Activated naive CD4-positive, alpha-beta T cell (primary cell): ENCODE results near the gene FARS2.
"Not testable (repeated sequence)": the region's sequence is repeated elsewhere in the genome, so short reads cannot be mapped to it uniquely, and the experiment has no call there.

Experiments
- DNase-seq, 4 experiments: peaks; one replicate each; lab custom pipeline; 2025; lab: John Stamatoyannopoulos, UW

Gene FARS2

DNA sequence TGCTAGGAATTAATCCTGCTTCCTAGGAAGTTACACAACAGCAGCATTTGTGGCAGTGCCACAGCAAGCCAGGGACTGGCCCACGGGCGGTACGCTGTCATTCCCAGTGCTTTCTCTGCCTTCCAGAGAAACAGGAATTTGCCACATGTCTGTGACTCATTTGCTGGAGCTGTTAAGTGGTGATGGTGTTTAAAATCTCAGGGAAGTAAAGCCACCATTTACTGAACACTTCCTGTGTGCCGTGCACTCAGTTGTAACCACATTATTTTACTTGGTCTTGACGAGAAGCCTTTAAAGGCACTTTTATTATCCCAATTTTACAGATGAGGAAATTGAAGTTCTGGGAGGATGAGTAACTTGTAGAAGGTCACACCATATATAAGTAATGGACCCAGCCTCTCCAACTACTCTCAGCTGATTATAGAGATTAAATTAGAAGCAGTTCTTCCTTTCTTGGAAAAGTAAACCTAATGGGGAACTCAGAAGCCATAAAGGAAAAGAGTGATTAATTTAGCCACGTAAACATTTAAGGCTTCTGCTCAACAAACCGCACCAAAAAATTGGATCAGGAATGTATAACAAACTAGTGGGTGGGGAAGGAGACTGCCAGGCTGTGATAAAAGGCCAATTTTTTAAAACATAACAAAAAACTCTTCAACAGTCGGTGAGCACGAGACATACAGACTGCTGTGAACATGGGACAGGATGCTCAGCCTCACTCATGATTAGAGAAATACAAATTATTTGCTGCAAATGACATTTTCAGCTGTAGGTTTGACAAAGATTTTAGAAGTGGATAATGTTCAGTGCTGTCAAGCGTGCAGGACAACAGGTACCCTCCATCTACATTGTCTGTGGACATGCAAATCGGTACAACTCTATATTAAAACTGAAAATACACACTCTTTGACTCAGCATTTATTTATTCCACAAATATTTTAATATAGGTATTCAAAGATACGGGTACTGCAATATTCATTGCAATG is 434.2 kb downstream of the FARS2 start:
- DNase-seq: no peak

DNA sequence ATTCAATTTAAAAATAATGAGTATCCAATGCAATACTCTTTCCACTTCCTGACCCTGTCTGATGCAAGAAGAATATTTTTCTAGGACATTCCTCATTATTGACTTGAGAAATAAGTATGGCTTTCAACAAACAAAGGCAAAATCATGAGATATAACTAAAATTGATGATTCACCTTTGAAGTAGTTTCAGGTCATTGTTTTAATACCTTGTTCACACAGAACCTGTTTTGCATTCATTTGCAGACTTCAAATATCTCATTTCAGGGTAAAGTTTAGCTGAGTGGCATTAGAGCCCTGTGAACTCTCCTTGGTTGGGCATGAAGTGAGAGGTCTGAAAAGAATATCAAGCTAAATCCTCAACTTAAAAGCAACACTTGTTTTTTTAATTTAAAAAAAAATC is 436.2 kb downstream of the FARS2 start:
- DNase-seq: no peak

DNA sequence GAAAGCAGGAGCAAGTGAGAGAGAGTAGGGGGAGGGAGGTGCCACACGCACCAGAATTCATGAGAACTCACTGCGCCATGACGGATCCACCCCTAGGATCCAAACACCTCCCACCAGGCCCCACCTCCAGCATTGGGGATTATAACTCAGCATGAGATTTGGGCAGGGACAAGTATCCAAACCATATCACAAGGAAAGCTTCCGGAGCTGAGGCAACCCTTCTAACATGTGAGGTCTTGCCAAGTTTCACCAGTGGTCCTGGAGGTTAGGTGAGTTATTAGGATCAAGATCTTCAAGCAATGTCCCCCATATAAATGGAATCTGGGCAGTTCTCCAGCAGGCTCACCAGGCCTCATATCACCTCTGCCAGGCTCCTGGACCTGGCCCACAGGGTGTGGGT is 437.0 kb downstream of the FARS2 start:
- no peak for DNase-seq

DNA sequence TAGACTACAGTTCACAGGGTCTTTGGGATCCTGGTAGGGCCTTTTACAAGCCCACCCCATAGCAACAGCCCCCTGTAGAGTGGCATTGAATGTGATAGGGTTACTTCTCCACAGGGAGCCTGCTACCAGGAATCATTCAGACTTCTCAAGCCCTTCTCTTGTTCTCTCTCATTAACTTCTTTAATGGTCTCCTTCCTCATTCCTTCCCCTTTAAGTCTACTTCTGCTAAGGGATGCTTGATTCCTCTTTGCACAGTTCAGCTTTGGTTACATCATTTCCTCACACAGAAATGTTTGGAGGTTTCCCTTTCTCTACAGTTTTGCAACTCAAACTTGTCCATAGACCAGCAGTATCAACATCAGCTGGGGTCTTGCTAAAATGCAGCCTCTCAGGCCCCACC is 437.8 kb downstream of the FARS2 start:
- not testable (repeated sequence) for DNase-seq

DNA sequence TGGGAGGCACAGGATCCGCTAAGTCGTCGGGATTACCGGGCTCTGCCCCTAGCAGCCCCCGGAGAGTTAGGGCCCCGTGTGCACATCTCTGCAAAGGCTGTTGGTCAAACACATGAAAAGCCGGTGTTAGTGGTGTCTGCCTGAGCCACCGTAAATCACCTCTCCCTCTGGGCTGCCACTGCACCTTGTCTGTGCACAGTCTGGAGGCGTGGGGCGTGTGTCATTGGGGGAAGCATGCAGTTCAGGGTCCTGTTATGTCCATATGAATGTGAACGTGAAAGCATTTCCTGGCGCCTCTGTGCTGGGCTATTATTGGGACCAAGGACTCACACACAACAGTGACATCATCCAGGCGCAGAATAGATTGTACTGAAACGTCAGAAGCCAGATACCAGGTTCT is 439.9 kb downstream of the FARS2 start:
- DNase-seq: no peak

DNA sequence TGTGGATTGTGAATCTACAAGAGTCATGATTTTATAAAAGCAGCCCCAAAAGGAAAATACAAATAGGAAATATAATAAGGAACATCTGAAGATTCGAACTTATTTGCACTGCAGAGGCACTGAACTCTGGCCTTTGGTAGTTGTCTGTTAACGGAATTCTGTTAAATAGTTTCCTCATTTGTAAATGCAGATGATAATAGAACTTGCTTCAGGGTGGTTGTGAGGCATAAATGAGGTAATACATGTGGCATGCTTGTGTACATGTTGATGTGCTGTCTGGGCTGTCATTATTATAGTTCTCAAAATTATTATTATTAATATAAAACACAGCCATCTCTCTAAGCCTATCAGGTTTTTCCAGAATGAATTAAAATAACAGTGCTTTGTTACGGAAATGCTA is 443.4 kb downstream of the FARS2 start:
- no peak for DNase-seq

DNA sequence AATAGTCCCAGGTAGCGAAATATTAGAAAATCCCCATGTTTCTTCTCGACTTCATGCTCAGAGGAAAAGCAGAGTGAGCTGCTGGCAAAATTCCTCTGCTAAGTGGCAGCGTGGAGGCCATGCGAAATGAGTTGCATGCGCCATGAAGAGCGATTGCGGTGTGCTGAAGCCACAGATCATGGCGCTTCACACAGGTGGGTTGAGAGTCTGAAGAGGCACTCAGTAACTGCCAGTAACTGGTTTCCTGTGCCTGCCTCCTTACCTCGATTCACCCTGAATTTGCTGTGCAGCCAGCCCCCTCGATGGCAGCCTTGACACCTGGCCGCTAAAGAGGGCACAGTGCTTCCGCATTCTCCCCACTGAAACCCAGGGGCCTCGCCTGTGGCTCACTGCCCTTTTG is 443.9 kb downstream of the FARS2 start:
- DNase-seq: no peak

DNA sequence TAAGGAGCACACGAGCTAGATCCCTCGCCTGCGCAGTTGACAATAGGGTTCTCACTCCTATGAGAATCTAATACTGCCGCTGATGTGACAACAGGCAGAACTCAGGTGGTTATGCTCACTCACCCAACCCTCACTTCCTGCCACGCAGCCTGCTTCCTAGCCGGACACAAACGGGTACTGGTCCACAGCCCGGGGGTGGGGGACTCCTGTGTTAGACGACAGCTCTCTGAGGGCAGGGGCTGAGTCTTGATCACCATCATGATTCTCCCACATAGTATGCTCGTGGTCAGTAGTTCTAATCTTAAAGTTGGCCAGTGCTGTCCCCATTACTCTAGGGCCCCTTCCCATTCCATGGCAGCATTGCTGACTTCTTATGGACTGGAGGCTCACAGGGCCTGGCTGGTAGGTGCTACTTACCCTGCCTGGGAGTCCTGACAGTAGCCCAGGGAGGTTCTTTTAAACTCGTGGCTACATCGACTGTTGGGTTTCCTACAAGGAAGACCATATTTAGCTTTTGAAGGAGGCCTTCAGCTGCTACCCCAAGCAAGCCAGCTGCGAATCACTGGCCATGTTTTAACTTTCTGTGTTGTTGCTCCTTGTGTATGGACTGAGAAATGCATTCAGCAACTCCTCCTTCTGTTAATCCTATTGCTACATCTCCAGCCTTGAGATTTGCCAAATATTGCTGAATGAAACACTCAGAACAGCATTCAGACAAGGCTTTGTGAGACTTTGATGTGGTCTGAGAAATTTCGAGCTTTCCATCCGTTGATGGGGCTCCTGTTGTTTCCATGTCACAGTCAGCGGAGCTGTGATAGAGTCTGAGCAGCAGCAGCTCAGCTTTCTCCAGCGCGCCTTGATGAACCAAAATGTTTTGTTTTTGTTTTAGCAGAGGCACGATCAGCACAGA is 445.1 kb downstream of the FARS2 start:
- no peak for DNase-seq

DNA sequence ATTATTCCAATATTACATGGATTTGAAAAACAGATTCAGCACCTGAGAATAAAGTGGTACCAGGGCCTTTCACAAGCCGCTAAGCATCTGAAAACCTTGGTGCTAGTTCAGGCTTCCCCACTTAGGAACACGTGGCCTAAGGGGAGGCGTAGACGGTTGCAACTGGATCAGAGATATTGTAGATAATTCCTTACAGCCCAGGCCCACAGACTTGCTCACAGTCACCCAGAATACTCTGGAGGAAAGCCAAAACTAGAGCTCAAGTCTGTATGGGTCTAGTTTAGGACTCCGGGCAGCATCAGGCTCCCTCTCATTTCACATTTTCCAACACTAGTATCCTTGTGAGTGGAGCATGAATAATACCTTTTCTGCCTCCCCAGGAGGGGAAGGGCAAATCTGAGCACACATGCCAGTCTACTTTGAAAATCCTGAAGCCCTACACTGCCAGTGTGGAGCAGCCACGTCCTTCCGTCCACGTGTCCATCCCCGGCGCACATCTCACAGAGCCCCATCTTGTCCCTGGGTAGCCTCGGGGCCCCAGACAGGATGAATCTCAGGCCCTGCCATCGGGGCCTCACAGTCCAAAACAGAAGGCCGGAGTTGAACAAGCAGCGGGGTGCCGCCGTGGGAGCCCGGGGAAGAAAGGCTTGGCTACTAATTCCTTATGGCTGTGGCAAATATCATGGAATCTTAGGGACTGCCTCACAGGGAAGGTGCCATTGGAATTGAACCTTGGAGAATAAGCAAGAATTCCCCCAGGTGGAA is 446.1 kb downstream of the FARS2 start:
- no peak for DNase-seq

DNA sequence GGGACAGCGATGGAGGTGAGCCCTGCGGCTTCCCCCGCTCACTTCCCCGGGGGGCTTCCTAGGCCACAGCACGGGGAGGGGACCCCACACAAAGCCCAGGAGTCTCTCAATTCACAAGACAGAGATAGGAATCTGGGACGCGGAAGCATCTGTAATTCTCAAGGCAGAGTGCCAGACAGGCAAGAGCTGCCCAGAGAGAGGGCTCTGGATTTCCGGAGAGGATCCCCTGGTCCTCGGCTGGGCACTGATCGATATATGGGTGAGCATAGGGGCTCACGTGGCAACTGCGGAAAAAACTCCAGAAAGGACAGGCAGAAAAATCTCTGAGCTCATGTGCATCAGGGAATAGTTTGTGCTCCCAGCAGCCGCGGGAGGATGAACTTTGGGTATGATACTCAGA is 449.2 kb downstream of the FARS2 start:
- DNase-seq: no peak

DNA sequence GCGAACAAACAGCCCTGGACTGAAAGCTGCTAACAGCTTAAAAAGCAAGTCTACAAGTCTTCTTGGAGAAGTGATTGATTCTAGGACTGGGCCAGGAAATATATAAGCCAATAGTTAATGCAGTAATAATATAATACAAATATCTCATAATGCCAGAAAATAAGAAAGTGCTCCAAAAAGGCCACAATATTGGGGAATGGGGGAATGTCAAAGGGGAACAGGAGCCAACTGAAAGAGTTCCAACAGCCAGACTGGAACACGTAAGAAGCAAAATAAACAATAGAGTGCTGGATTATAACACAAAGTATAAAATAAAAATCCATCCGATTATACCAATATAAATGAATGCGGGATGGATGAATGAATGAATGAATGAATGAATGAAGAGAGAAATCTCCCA is 449.6 kb downstream of the FARS2 start:
- DNase-seq: no peak

DNA sequence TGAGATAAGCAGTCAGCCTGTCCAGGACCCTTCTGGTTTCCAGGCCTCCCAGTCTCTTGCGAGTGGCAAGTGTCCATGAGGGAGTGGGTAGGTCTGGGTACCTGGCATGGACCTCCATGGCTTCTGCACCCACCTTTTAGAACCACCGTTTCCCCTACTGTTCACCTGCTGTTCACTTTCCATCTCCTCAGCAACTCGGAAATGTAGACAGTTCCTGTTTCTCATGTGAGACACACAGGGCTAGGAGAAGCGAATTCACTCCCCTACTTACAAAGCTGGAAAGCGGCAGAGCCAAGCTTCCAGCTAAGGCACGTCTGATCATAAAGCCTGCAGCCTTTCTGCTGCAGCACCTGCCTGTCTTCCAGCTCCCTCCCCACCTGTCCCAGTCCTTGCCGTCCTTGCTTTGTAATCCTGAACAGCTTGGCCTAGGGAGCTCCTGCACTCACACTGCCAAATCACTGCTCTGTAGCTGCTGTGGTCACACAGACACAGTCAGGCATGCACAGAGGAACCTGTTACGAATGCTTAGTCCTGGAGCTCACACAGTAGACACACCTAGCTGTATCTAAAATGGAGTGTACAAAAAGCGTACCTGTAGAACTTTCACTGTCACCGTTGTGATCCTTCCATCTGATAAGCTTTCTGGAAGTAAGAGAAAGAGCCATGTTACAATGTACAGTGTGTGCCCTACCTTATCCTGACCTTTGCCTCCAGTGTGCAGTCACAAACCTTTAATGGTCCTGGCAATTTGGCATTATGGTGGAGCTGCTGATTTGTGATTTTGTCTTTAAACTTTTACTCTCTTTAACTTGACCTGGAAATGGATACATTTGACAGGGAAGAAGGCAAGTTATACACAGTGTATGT is 451.3 kb downstream of the FARS2 start:
- DNase-seq: no peak

DNA sequence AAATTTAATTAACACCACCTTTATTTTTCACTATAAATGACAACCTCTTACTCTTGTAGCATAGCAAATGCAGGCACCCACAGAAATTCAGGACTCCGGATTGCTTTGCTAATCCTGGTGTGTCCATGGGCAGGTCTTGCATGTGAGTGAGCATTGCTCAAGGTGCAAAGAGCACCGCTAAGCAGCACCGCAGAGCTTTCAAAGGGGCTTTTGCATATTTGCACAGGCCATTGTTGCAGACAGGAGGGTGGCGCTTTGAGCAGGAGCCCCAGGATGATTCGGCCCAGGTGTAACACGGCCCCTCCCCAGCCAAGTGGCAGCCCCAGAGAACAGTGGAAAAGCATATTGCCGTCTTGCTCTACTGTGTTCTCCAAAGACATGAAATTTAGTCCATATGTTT is 452.2 kb downstream of the FARS2 start:
- DNase-seq: no peak

DNA sequence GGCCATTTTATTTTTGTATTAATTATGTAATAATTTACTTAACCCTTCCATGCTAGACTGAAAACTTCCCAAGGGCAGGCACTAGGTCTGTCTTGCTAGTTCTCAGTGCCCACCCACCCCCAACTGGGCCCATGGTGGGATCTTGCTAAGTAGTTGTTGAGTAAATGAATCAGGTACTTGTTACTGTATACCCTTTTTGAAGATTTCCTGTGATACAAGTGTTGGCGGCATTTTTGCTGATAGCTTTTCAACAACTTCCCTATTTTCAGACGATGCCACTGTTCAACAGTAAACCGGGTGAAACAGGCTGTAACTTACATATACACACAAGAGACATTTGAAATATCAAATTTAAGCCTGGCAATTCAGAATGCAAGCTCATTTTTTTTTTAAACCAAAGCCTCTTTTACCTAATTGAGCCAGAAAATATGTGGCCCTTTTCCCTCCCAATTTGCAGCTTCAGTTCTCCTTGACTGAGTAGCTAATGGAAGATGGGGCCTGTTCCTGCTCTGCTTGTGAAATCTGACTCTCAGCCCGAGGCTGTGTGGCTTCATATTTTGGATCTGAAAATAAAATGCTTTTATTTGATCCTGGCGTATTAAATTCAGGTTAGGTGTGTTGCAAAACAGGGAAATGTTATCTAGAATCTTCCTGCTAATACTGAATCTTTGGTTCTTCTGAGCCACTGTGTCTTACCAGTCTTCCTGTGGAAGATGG is 457.1 kb downstream of the FARS2 start:
- no peak for DNase-seq

DNA sequence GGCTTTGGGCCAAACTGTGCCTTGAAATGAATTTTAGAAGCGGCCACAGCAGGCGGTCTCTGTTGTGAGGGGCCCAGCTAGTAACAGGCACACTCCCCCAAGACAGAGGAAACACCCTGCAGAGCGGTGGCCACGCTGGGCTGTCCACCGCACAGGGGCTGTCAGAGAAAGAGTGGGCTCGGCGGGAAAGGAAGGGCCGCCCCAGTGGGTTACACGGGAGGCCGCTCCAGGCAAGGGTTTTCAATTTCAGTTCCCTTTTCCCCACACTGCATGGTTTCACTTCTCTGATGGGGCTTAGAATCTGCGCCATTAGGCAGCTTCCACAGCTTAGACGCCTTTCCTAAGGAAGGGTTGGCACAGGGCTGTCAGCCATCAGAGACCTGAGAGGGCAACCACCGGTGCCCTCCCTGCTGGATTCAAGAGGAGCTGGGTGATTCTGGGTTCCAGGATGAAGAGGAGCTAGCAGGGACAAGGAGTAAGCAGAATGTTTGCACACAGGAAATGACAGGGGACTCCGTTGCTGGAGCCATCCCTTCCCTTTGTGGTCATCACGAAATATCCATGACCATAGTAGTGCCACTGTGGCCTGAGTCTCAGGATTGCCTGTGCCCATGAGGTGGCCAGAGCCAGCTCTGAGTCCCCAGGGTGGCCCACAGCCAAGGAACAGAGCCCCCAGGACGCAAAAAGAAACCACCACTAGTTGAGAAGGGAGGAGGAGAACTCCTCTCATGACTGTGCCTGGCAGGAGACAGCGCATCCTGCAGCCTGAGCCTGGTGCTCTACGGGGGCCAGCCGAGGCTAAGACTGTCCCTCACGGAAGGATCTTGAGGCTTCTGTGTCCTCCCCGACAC is 462.8 kb downstream of the FARS2 start:
- no peak for DNase-seq

DNA sequence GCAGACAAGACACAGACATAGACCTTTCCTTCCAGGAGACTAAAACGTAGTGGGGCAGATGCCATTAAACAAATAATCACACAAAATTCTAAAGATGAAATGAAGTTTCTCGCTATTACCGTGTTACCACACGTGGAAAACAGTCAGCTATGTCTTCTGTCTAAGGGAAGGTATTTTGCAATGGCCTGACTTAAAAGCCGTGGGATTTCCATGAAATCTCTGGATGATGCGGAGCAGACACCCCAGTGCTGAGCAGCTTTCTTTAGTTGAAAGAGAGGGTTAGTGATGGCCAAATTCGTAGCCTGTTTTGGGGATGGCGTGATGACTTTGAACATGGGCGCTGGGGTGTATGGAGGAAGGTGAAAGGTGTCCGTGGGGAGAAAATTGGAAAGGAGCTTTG is 463.6 kb downstream of the FARS2 start:
- no peak for DNase-seq

DNA sequence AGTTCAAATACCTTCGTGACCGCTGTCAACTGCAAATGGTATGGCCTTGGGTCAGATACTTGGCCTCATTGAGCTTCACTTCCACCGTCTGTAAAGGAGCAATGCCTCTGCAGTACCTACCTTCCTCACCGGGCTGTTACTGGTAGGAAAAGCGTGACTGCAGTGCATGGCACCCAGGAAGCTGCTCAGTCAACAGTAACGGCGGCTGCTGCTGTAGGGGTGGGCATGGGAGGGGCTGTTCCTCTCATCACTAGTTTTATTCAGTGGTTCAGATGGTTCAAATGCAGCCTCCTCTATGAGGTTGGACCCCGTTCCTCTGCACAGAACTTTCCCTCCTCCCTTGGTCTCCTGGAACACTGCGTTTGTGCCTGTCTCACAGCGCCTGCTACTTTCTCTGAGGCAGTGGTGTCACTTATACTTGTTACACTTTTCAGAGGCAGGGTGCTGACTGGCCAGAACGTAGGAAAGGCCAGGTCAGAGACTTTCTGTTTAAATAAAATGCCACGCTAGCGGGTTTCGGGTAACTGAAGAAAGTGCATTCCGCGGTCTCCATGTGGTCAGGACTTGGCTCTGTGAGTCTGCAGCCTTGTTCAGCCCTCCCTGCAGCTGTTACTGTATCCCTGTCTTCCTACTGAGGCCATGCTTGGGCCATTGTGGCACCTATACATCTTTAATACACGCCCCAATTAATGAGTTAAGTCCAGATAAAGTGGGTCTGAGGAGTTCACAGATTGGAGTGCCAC is 465.8 kb downstream of the FARS2 start:
- DNase-seq: no peak

DNA sequence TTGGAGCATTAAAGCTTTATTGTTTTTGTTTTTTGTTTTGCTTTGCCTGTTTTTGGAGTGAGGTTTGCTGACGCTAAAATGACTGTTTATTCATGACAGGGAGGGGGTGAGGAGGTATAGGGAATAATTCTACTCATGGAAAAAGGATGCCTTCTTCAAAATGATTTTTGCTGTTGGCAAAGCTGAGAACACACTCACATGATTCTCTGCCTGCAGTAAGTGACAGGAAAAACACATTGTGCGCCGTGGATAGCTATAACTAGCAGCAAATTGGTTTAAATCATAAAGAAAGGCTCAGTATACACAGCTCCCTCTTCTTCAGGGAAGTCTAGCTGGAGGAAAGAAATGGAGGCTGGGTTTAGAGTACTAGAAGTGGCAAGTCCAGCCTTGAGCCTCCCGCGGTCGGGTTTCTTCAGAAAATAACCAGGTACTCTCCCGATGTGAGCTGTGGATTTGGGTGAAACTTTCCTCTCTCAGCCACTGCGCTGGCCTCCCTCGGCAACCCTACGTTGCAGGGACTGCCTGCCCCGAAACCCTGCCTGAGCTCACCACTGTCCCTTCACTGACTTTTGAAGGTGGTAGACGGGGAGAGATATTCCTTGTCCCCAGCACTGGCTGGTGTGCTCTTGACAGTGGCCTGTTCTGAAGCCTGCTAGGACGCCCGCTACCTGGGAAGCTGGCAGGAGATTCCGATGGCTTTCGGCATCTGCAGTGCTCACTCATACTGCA is 467.2 kb downstream of the FARS2 start:
- DNase-seq: no peak
